Endothelial cell of umbilical vein (primary cell): ENCODE results near the gene GRID2. TPM values are rescaled to one million over a fixed set of nuclear protein-coding genes. Genes with fewer than 3 reads are reported as not detected.

ENCODE experiments used
- BruUV-seq: library from RNA; stranded (reverse); fragments of 400-500 nt; replicated peaks from 2 replicates; lab custom pipeline; 2021; lab: Mats Ljungman, UMichigan
- CTCF ChIA-PET: fragments of 300-600, 350-600 bp; sonication (Branson Sonifier 250); formaldehyde crosslinking; loops from one replicate; lab custom pipeline; 2021; ENCODE audit warnings: antibody characterized with exemption, inconsistent platforms; lab: Charles Lee
- POLR2A ChIA-PET: fragments of 300-600, 350-600 bp; sonication (Branson Sonifier 250); formaldehyde crosslinking; loops from one replicate; lab custom pipeline; 2021; ENCODE audit warnings: antibody characterized with exemption, inconsistent platforms; lab: Charles Lee
- DNase-seq: peaks from one replicate; pipeline ENCODE4 v3.0.0-alpha.2; 2011; ENCODE audit warnings: low read depth, low spot score
- FAIRE-seq: peaks from 2 replicates; lab custom pipeline; 2011; peaks lifted over from hg19 to GRCh38; lab: Jason Lieb, UNC
- H2AFZ ChIP-seq: 2 replicates; pipeline ENCODE4 v1.6.0; 2012; ENCODE audit warnings: low read depth, low read length, control low read depth, inconsistent platforms
- H3K27ac ChIP-seq: 2 replicates; pipeline ENCODE4 v1.5.1; 2011; ENCODE audit warnings: low read depth, mild to moderate bottlenecking, control low read depth, low read length, moderate library complexity; ENCODE audit not compliant: insufficient read depth
- H3K27me3 ChIP-seq, 2 experiments: 2 replicates each; pipeline versions ENCODE4 v1.6.0 to v1.6.1; 2011; ENCODE audit warnings: low read length in 2 of 2, mixed read lengths in 1 of 2; ENCODE audit not compliant: control insufficient read depth in 2 of 2, insufficient read depth in 2 of 2
- H3K36me3 ChIP-seq, 2 experiments: 2 replicates in 1 of 2; 3 replicates in 1 of 2; pipeline ENCODE4 v1.5.1; 2011; ENCODE audit warnings: low read length in 2 of 2, mild to moderate bottlenecking in 1 of 2, moderate library complexity in 1 of 2; ENCODE audit not compliant: control insufficient read depth in 2 of 2, insufficient read depth in 2 of 2; ENCODE audit errors: extremely low read depth in 1 of 2
- H3K4me1 ChIP-seq: 3 replicates; pipeline ENCODE4 v1.5.1; 2011; ENCODE audit warnings: mild to moderate bottlenecking, low read length; ENCODE audit not compliant: control insufficient read depth, insufficient read depth; ENCODE audit errors: extremely low read depth
- H3K4me2 ChIP-seq: 2 replicates; pipeline ENCODE4 v1.6.1; 2011; ENCODE audit warnings: low read length, control low read depth, mixed read lengths; ENCODE audit not compliant: insufficient read depth
- H3K4me3 ChIP-seq, 3 experiments: fragments of 200-600 bp in 1 of 3; sonication (generic), shearing (Covaris generic) in 1 of 3; replicated peaks in 1 of 3; 2 replicates each; pipeline ENCODE4 v1.5.1; 2011 to 2016; ENCODE audit warnings: control low read depth in 3 of 3, low read length in 3 of 3, mild to moderate bottlenecking in 2 of 3, inconsistent platforms in 1 of 3, low read depth in 1 of 3, moderate library complexity in 1 of 3; ENCODE audit not compliant: insufficient read depth in 1 of 3
- H3K79me2 ChIP-seq: 2 replicates; pipeline ENCODE4 v1.6.0; 2012; ENCODE audit warnings: low read length, inconsistent platforms; ENCODE audit not compliant: control insufficient read depth, insufficient read depth
- H3K9ac ChIP-seq: replicated peaks from 2 replicates; pipeline ENCODE3; 2011; ENCODE audit warnings: low read length, control low read depth; ENCODE audit not compliant: insufficient read depth; ENCODE audit errors: extremely low read depth
- H3K9me1 ChIP-seq: replicated peaks from 3 replicates; pipeline ENCODE4 v1.6.0; 2011; ENCODE audit warnings: mild to moderate bottlenecking, low read length; ENCODE audit not compliant: control insufficient read depth, insufficient read depth; ENCODE audit errors: extremely low read depth
- H3K9me3 ChIP-seq: replicated peaks from 2 replicates; pipeline ENCODE4 v1.5.1; 2012; ENCODE audit warnings: low read length, inconsistent platforms; ENCODE audit not compliant: control insufficient read depth, insufficient read depth
- H4K20me1 ChIP-seq: replicated peaks from 2 replicates; pipeline ENCODE3; 2011; ENCODE audit warnings: mild to moderate bottlenecking, low read length; ENCODE audit not compliant: control insufficient read depth, insufficient read depth; ENCODE audit errors: extremely low read depth
- EZH2 ChIP-seq: IDR thresholded peaks from 2 replicates; pipeline ENCODE4 v1.6.1; 2012; ENCODE audit warnings: borderline replicate concordance, low read depth, mild to moderate bottlenecking, moderate library complexity, low read length, inconsistent platforms; ENCODE audit not compliant: severe bottlenecking
- FOS ChIP-seq: IDR thresholded peaks from 2 replicates; pipeline ENCODE4 v1.6.1; 2011; ENCODE audit warnings: mild to moderate bottlenecking, low read length, moderate library complexity, borderline replicate concordance; ENCODE audit not compliant: insufficient read depth
- GATA2 ChIP-seq: IDR thresholded peaks from 2 replicates; pipeline ENCODE4 v1.7.0; 2011; ENCODE audit warnings: low read depth, mild to moderate bottlenecking, moderate library complexity, mixed read lengths, low read length; ENCODE audit not compliant: insufficient read length, insufficient read depth
- JUN ChIP-seq: IDR thresholded peaks from 2 replicates; pipeline ENCODE4 v1.6.1; 2011; ENCODE audit warnings: borderline replicate concordance, low read depth; ENCODE audit not compliant: insufficient read length, insufficient read depth
- MYC ChIP-seq: IDR thresholded peaks from one replicate; pipeline ENCODE4 v1.6.1; 2011; ENCODE audit warnings: mild to moderate bottlenecking, low read depth, low read length
- POLR2A ChIP-seq: IDR thresholded peaks from 2 replicates; pipeline ENCODE4 v1.6.1; 2012; ENCODE audit warnings: low read depth, mild to moderate bottlenecking, control low read depth, low read length
- POLR2AphosphoS5 ChIP-seq: IDR thresholded peaks from 2 replicates; pipeline ENCODE4 v1.6.1; 2012; ENCODE audit warnings: low read depth, mild to moderate bottlenecking, control low read depth, low read length, moderate library complexity; ENCODE audit not compliant: insufficient read depth
- dilution Hi-C: fragments of 300-500 bp; cut with MboI; formaldehyde crosslinking; loops from one replicate; pipeline ENCODE4 v1.15.0; 2019; ENCODE audit warnings: low sequenced_read_pairs; ENCODE audit not compliant: extremely low pct_ligation_motif_present
- intact Hi-C: fragments of 100-400 bp; cut with micrococcal nuclease; formaldehyde crosslinking; loops from one replicate; pipeline ENCODE4 v1.10.0; 2022
- polyA plus RNA-seq, 4 experiments: library from polyadenylated mRNA; depleted of rRNA in 3 of 4; stranded (reverse) in 3 of 4; unstranded in 1 of 4; fragments of >200 nt; gene quantifications; 2 replicates each; pipeline versions ENCODE4 v1.2.1 to v1.2.3, GENCODE V29; 2011 to 2012; ENCODE audit warnings: missing spikeins in 1 of 4
- total RNA-seq: library from RNA; stranded (reverse); gene quantifications from 2 replicates; pipeline ENCODE4 v1.2.3, GENCODE V29; 2021
- TF ChIP-seq, protein P1 (sequence below): IDR thresholded peaks from 2 replicates; pipeline ENCODE4 v1.6.1; 2011; ENCODE audit not compliant: insufficient read depth, insufficient read length
- TF ChIP-seq, protein P2 (sequence below), 2 donors: IDR thresholded peaks; 1 replicate in 1 of 2; 2 replicates in 1 of 2; pipeline ENCODE4 v1.5.1; 2011; ENCODE audit warnings: low read length in 2 of 2, mild to moderate bottlenecking in 2 of 2, moderate library complexity in 2 of 2, control low read depth in 1 of 2, inconsistent platforms in 1 of 2, low read depth in 1 of 2; ENCODE audit not compliant: insufficient read depth in 1 of 2; ENCODE audit errors: extremely low read depth in 1 of 2

GRID2 gene
- total and polyA plus RNA-seq, 2 donors (not counting 3 experiments of a cell fraction or from before 2014, with no cell fraction given) = not detected

DNA sequence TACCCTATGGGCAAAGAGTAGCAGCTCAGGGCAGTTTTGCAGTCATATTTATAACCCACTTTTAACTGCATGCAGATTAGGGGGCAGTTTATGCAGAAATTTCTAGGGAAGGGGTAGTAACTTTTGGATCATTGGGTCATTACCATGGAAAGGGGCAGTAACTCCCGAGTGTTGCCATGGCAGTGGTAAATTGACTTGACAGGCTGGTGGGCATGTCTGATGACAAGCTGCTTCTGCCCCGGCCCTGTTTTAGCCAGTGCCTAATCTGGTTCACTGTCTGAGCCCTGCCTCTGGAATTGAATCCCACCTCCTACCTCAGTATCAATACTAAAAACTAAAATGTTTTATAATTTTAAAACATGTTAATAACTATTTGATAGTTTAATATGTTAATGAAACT lies 1162.7 kb downstream of the GRID2 start:
- H4K20me1 ChIP-seq = no peaks in the 10 kb centered on the region
- no peak overlapping the region for H3K27ac ChIP-seq
- TF ChIP-seq JUN = no peak
- TF ChIP-seq, protein P1, sequence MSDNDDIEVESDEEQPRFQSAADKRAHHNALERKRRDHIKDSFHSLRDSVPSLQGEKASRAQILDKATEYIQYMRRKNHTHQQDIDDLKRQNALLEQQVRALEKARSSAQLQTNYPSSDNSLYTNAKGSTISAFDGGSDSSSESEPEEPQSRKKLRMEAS = no peak
- no peak for TF ChIP-seq FOS
- H3K9me1 ChIP-seq = no peaks in the 10 kb centered on the region
- intact Hi-C loops = no loop called here
- no peak overlapping the region for H3K9ac ChIP-seq
- H3K4me1 ChIP-seq = no peaks in the 10 kb centered on the region
- H3K79me2 ChIP-seq = no peaks in the 10 kb centered on the region
- dilution Hi-C loops = no loop called here
- FAIRE-seq (no peak), DNase-seq (no peak)
- CTCF ChIA-PET = no interaction called here
- H3K4me2 ChIP-seq = no peak overlapping the region
- no peaks in the 10 kb centered on the region for H3K36me3 ChIP-seq
- no peaks in the 10 kb centered on the region for H3K9me3 ChIP-seq
- no TSS peak for BruUV-seq
- POLR2A ChIA-PET = no interaction called here
- H3K27me3 ChIP-seq = no peaks in the 10 kb centered on the region
- H2AFZ ChIP-seq = no peak overlapping the region
- H3K4me3 ChIP-seq = no peak overlapping the region

- TF ChIP-seq MYC (no peak), EZH2 (no peak), GATA2 (no peak), FOS (no peak), POLR2A (no peak), POLR2AphosphoS5 (no peak), JUN (no peak)
- TF ChIP-seq, protein P1 = no peak
- TF ChIP-seq, protein P2, sequence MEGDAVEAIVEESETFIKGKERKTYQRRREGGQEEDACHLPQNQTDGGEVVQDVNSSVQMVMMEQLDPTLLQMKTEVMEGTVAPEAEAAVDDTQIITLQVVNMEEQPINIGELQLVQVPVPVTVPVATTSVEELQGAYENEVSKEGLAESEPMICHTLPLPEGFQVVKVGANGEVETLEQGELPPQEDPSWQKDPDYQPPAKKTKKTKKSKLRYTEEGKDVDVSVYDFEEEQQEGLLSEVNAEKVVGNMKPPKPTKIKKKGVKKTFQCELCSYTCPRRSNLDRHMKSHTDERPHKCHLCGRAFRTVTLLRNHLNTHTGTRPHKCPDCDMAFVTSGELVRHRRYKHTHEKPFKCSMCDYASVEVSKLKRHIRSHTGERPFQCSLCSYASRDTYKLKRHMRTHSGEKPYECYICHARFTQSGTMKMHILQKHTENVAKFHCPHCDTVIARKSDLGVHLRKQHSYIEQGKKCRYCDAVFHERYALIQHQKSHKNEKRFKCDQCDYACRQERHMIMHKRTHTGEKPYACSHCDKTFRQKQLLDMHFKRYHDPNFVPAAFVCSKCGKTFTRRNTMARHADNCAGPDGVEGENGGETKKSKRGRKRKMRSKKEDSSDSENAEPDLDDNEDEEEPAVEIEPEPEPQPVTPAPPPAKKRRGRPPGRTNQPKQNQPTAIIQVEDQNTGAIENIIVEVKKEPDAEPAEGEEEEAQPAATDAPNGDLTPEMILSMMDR (IDR thresholded peaks at IDR 0.05; ENCODE audit: extremely low read depth in 1 of 2, insufficient read depth in 1 of 2, low read depth in 1 of 2, low read length in 2 of 2) = no peak
- dilution Hi-C loops = no loop called here
- no peaks in the 10 kb centered on the region for H3K79me2 ChIP-seq
- FAIRE-seq (no peak), DNase-seq (no peak)
- intact Hi-C loops = no loop called here
- no peak overlapping the region for H2AFZ ChIP-seq
- H3K9me1 ChIP-seq = no peaks in the 10 kb centered on the region
- no peaks in the 10 kb centered on the region for H3K27me3 ChIP-seq
- H3K36me3 ChIP-seq = no peaks in the 10 kb centered on the region
- ChIA-PET CTCF (interaction anchor here (2.3 kb wide), 1 partner anchor 13 kb away, joined by 6 read pairs; no protein-coding TSS in a partner anchor), POLR2A (no interaction called here)
- H3K4me3 ChIP-seq = no peak overlapping the region
- no peak overlapping the region for H3K27ac ChIP-seq
- BruUV-seq = no TSS peak
- H3K9ac ChIP-seq = no peak overlapping the region
- H4K20me1 ChIP-seq = no peaks in the 10 kb centered on the region
- no peaks in the 10 kb centered on the region for H3K4me1 ChIP-seq
- H3K4me2 ChIP-seq = no peak overlapping the region
- no peaks in the 10 kb centered on the region for H3K9me3 ChIP-seq
Observed at GRCh38 chr4:93467484-93468155, 1163.9 kb downstream of the GRID2 start.
